H54 (cell line): ENCODE measurements around the gene HSPA9.

Source experiments
- DNase-seq: peaks from one replicate; pipeline ENCODE4 v3.0.0; 2011; ENCODE audit warnings: low spot score, mixed read lengths; ENCODE audit not compliant: insufficient read length
- FAIRE-seq: peaks from 3 replicates; lab custom pipeline; 2011; peaks lifted over from hg19 to GRCh38; lab: Jason Lieb, UNC
- POLR2A ChIP-seq: IDR thresholded peaks from 2 replicates; pipeline ENCODE4 v1.6.1; 2011; ENCODE audit warnings: low read depth, mild to moderate bottlenecking, low read length

Gene HSPA9

DNA sequence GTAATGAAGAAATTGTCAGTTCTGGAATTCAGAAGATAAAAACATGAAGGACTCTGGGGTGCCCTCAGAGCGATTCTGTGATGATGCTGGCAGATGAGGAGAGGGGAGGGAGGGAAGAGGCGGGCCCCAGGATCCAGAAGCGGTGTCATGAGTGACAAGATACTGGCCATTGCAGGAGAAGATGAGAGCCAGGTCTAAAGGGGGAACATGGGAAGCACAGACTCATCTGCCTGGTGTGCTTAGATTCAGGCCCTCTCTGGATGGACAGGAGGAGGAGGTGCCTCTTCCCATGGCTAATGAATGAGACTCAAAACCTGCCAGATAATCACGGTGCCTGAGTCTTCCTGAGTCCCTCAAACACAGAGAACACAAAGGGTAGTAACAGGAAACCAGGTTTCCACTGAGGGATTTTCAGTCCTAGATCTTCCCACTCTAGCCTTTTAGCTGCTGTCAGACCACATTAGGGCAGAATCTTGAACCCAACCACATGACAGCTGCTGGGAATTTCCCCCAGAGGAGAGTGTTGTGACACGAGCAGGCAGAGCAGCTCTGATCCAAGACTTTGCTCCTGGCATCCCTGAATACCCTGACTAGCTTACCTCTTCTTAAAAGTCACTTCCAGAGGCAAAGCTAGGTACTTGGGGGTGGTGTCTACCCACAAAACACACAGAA, 28.2 kb upstream of the HSPA9 start:
- no peak for DNase-seq
- no peak for FAIRE-seq
- TF ChIP-seq POLR2A: no peak

DNA sequence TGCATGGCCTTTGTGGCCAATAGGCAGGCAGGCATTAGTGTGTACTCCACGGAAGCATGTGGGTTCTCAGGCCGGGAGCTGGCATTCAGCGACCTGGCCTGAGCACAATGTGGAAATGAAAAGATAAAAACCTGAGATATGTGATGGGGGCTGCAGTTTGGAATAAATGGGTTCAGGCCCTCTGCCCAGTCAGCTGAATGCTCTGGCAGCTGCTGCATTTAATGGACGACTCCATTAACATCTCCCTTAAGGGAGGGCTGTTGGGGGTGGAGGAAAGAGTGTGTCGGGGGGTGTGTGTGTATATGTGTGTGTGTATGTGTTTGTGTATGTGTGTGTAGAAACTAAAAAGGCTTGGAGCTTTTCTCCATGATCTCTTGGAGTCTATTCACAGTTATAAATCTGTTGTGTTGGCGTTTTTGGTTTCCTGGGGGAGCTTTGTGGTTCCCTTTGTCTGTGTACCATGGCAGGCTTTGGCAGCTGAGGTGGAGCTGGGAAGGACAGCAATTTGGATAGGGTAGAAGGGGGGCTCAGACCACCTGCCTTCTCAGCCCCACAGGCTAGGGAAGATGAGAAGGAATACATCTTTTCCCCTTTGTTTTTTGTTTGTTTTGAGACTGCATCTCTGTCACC, 27.3 kb upstream of the HSPA9 start:
- DNase-seq (no peak), FAIRE-seq (no peak)
- TF ChIP-seq POLR2A: no peak

DNA sequence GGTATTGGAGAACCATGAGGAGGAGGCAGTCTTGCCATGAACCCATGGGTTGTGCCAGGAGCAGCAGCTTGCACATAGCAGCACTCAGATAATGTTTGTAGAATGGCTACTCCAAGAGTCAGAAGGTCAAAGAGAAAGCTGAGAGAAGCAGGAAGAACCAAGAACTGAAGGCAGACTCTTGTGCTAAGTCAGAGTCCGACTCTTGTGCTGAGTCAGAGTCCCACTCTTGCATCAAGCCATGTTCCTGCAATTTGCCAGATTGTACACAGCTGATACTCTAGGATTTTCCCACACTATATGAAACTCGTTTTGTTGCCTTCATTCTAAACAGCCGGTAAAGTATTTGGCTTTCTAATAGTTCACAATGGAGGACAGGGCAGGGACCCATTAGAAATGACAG, 26.2 kb upstream of the HSPA9 start:
- TF ChIP-seq POLR2A: no peak
- FAIRE-seq: no peak
- no peak for DNase-seq

DNA sequence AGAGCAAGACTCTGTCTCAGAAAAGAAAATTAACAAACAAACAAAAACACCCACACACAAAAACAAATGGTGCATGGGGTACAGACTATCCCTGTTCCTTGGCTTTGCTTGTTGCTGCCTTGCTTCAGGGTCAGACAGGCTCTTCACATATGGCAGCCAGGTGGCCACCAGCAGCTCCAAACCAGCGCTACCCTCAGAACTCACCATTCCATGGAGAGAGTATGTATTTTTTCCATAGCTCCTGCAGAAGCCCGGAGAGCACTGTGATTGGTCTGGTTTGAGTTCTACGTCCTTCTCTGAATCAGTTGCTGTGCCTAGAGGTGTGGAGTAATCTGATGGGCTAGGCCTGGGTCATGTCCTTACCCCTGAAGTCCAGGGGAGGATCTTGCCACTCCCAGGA, 25.2 kb upstream of the HSPA9 start:
- no peak for FAIRE-seq
- no peak for TF ChIP-seq POLR2A
- DNase-seq: no peak

DNA sequence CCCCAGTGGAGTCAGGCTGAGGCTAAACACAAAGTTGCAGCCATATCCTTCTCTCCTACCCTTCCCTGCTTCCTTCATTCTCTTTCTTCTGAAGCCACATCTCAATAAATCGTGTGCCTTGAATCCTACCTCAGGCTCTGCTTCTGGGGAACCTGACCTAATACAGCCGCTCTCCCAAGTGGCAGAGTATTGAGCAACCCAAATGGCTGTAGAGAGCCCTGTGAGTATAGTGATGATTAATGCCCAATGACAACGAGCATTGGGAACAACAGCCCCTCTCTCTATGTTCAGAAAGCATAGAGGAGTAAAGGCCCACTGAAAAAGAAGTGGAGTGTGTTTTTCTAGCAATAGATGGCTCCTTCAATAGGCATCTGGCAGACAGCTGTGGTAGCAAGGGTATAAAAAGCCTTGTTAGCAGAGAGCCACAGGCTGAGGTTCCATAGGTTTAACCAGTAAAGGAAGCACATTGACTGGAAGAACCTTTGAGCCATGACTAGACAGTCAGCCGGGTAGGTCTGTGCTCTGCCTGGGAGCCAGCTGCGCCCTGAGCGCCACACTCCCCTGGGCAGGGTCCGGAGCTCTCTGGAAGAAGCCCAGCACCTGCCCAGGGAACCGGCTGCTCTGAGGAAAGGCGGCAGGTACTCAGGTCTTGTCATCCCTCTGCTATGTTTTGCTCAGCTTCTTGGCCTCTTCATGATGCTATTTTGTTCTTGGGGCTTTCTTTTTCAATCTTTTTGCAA, 22.6 kb upstream of the HSPA9 start:
- DNase-seq: no peak
- no peak for FAIRE-seq
- TF ChIP-seq POLR2A: no peak

DNA sequence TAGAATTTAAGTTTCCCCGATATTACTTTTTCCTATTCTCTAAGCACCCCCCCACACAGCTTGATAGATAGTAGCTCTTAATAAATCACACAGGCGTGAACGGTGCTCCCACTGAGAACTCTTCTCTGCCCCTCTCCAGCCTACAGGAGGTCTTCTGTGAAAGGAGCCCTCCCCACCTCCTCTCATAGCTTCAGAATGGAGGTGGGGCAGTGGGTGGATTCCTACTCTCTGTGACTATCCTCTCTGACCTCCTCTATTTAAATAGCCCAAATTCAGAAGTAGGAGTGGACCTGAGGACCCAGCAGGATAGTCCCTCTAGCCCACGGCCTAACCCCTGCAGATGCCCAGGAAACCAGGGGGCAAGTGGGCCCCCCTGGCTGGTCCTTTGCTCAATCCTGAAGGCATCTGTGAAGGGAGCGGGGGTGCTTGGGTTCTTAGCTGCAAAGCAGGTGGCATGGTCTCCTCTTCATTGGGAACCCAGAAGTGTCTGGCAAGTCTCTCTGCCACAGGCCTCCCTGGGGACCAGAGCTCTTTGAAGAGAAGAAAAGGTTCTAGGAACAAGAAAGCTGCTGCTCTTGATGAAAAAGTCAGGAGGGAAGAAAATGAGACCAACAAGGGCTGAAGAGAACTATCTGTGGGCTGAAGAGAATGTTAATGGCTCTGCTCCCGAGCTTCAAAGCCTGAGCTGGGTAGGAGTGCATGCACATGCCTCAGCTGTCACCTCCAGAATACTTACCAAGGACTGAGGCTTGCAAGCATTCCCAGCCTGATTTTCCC, 21.1 kb upstream of the HSPA9 start:
- no peak for FAIRE-seq
- no peak for TF ChIP-seq POLR2A

DNA sequence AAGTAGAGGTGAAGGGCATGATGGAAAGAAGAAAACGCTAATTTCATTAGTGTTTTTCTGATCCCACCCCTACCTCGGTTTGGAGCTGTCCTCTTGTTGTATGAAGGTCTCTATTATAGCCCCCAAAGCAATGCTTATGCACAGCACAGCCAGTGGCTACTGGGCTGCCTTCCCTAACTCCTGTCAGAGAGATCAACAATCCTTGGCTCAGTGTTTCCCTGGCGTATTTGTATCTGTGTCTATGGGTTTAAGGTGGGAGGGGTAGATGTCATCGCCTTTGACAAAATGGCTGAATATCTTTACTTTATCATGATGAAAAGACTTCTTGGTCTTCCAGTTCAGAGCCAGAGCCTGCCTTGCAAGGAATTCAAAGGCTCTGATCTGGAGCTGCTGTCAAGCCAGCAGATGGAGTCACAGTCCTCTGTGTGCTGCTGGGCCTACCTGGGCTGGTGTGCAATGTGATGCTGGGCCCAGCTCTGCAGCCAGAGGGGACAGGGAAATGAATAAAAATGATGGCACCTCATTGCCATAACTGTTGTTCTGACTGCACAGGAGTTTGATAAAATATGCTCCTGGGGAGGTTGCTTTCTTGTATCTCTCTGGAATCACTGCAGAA, 20.1 kb upstream of the HSPA9 start:
- TF ChIP-seq POLR2A: no peak
- DNase-seq (no peak), FAIRE-seq (no peak)

More for the DNA sequence above, 21.1 kb upstream of the HSPA9 start:
- no peak for DNase-seq

DNA sequence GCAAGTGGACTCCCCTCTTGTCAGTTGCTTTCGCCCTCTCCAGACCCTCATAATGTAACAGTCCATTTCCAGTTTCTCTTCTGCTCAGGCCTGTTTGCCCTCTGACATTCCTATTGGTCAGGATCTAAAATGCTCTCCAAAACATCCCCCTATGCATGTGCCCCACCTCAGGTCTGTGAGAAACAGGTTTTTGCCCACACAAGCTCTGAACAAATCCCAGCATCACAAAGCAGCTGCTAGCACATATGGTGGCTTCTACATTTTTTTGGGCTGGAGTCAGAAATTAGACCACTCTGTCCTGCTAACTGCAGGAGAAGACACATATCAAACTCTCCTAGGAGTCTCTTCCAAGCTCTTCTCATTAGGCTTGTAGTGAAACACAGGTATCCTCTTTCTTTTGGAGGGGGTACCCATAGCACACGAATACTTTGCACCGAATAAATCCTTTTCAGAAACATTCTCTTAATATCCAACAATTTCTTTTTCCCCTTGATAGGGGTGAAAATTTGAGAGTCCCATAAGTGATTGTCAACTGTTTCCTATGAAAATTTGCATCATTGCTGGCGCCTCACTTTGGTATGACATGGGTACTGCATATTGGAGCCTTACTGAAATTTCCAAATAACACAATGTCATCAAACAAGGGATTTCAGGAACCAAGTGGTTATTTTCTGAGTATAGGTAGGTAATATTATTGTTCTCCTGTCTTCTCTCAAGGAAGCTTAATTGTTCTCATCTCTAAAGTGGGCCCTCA, 19.3 kb upstream of the HSPA9 start:
- no peak for FAIRE-seq
- no peak for TF ChIP-seq POLR2A
- no peak for DNase-seq

DNA sequence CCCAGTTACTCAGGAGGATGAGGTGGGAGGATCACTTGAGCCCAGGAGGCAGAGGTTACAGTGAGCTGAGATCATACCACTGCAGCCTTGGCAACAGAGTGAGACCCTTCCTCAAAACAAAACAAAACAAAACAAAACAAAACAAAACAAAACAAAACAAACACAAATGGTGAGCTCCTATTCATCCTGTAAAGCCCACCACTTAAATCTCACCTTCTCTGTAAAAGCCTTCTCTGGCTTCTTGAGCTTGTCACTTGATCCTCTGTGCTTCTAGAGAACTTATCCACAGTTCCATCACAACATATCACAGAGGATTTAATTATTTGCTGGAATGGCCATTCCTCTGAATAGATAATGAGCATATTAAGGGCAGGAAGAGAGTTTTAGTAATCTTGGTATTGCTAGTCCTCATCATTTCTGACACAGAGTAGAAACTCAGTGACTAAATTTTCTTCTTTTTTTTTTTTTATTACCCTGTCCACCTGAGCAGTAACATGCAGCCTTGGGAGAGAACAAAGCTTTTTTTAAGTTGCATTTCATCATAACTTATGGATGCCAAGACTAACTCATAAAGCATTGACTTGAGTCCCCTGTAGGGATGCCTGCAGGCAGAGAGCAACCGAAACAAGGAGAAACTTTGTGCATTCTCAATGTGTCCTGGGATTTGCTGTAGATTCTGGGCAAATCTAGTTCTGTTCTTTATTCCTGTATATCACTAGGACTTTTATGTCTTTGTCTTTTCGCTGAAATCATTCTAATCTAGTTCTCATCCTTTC, 13.0 kb upstream of the HSPA9 start:
- DNase-seq: no peak
- no peak for FAIRE-seq
- TF ChIP-seq POLR2A: no peak

DNA sequence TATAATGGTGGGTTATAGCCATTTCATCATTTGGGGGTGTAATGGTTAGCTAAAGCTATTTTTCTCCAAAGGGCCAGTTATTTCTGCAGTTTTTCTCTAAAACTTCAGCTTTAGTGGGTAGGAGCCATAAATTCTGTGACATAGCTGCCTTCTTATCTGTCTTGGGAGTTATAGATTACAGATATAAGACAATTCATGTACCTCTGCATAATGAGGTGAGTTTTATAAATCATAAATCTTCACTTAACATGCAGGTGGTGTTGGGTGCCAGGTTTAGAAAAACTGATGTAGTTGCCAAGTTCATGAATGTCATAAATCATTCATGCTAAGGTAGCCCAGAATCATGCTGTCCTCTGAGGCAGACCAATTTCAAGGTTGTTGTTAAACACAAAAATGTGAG, 10.0 kb upstream of the HSPA9 start:
- no peak for TF ChIP-seq POLR2A
- no peak for FAIRE-seq

DNA sequence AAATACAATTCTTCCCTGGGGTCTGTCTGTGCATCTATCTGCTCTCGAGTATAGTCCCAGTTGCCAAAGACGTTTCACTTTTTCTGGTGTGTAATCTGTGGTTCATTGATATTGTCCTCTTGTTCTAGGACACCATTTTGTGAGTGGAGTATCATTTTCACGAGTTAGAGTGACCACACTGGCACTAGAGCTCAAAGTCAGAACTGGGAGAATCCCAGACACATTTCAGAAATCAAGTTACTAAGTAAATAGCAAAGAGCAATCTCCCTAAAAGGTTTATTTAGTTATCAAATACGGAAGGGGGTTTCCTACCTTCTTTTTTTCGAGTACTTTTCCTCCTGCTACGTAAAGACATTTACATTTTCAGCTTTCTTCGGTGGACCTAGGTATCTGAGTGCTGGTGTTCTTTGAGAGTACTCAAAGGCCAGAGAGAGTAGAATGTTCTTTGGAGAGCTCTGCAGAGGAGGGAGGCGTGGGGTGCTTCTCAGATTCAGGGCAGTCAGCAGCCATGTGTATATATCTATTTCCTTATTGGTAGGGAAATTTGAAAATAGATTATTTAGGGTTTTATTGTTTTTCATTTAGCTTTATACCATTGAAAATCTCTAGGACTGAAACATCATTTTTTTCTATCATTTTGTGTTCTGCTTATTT, 8.9 kb upstream of the HSPA9 start:
- no peak for DNase-seq
- FAIRE-seq: no peak
- no peak for TF ChIP-seq POLR2A

More for the DNA sequence above, 10.0 kb upstream of the HSPA9 start:
- no peak for DNase-seq

DNA sequence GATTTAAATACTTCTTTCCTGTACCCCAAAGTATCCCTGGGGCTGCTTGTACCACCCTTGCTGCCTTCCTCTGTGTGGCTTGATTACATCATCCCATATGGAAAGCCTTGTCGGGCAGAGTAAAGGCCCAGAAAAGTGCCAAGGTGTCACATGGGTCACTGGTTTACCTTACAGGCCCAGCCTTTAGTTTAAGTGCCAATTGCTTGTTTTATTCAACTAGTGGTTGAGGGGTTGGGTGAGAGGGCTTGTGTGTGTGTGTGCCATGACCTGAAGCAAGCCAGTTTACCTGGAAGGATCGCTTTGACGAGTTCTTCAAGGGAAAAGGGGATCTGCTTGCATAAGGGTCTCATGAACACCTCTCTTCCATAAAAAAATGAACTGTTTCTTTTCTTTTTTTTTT, 7.8 kb upstream of the HSPA9 start:
- FAIRE-seq (no peak), DNase-seq (no peak)
- no peak for TF ChIP-seq POLR2A
